ENCODE measurements around the gene DPP6. TPM values are rescaled to one million over a fixed set of nuclear protein-coding genes. Genes with fewer than 3 reads are reported as not detected.

Gene DPP6
- total RNA-seq, 1 experiment from 2014 or later: not detected

DNA sequence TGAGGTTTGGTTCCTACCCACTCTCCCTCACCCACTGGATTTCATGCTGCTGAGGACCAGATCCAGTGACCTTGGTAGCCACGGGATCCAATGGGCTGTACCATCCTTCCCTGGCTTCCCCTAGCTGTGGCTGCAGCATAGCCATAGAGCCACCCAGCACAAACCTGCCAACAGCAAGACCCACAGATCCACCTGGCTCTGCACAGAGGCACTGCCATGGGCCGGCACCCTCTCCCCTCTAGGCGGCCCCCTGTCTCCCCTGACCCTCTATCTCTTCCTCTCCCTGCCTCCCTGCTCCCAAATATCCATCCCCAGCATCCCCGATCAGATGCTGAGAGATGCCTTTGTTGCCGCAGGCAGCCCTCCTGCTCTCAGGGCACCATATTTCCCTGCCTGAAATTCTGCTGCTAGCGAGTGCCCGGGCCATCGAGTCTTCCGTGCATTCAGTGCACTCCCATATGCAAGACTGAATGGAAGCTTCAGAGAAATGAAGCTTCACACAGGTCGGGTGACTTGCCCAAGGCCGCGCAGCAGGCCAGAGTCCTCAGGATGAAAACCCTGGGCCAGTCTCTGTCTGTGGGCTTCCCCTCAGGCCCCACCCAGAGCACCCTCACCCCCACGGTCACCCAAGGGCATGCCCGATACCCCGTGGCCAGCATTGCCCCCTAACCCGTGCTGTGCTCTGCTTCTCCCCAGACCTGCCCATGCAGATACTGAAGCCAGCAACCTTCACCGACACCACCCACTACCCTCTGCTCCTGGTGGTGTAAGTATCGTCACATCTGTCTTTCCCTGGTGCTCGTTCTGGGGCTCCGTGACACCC is 819.9 kb downstream of the DPP6 start:
- ATAC-seq (no peak), DNase-seq (ENCODE audit: low spot score) (no peak)
- Mint-ChIP-seq H3K36me3 (peaks cover 80% of the 10 kb centered on the region), H3K9me3 (peaks cover 77% of the 10 kb centered on the region), H3K4me1 (no peaks in the 10 kb centered on the region), H3K27me3 (ENCODE audit: low read depth) (peaks cover 29% of the 10 kb centered on the region), H3K27ac (no peak overlapping the region), H3K4me3 (no peak overlapping the region)
- ChIA-PET POLR2A (no interaction called here), CTCF (no interaction called here)
- no peak for TF ChIP-seq AFF4 (CRISPR knock-in tag; IDR thresholded peaks at IDR 0.05; ENCODE audit: borderline replicate concordance)
- TF ChIP-seq ZMAT4 (CRISPR knock-in tag; IDR thresholded peaks at IDR 0.05): no peak
- TF ChIP-seq, protein P1, sequence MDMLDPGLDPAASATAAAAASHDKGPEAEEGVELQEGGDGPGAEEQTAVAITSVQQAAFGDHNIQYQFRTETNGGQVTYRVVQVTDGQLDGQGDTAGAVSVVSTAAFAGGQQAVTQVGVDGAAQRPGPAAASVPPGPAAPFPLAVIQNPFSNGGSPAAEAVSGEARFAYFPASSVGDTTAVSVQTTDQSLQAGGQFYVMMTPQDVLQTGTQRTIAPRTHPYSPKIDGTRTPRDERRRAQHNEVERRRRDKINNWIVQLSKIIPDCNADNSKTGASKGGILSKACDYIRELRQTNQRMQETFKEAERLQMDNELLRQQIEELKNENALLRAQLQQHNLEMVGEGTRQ (CRISPR knock-in tag; IDR thresholded peaks at IDR 0.05): no peak

DNA sequence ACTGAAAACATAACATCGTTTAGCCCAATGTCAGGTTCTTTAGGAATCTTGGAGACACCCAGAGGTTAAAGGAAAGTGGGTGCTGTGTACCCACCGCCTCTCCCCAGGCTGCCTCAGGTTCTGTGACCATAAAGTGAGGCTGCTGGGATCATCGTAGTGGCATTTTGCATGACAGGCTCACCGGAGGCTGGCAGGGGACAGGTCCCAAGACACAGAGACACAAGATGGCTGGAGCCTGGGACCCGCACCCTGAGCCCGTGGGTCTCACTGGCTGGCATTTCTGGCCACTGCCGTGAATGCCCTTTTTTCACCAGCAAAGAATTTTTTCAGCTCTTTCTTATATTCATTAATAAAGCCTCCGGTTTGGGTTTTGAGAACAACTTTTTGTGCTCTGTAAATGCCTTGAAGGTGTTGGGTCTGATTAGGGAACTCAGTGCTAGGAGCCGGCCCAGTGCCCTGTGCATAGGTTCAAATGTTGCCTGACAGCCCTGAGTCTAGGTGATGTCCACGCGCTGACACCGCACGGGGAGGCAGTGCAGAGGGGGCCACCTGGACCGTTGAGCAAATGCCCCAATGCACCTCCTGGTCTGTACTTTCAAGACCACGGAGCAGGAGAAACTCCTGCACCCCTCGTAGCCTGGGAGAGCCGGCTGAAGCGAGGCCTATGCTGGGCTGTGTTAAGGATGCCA is 820.8 kb downstream of the DPP6 start:
- TF ChIP-seq, protein P2, sequence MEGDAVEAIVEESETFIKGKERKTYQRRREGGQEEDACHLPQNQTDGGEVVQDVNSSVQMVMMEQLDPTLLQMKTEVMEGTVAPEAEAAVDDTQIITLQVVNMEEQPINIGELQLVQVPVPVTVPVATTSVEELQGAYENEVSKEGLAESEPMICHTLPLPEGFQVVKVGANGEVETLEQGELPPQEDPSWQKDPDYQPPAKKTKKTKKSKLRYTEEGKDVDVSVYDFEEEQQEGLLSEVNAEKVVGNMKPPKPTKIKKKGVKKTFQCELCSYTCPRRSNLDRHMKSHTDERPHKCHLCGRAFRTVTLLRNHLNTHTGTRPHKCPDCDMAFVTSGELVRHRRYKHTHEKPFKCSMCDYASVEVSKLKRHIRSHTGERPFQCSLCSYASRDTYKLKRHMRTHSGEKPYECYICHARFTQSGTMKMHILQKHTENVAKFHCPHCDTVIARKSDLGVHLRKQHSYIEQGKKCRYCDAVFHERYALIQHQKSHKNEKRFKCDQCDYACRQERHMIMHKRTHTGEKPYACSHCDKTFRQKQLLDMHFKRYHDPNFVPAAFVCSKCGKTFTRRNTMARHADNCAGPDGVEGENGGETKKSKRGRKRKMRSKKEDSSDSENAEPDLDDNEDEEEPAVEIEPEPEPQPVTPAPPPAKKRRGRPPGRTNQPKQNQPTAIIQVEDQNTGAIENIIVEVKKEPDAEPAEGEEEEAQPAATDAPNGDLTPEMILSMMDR (IDR thresholded peaks at IDR 0.05): no peak
- no peak for TF ChIP-seq CREM (CRISPR knock-in tag; IDR thresholded peaks at IDR 0.05)
- TF ChIP-seq, protein P3, sequence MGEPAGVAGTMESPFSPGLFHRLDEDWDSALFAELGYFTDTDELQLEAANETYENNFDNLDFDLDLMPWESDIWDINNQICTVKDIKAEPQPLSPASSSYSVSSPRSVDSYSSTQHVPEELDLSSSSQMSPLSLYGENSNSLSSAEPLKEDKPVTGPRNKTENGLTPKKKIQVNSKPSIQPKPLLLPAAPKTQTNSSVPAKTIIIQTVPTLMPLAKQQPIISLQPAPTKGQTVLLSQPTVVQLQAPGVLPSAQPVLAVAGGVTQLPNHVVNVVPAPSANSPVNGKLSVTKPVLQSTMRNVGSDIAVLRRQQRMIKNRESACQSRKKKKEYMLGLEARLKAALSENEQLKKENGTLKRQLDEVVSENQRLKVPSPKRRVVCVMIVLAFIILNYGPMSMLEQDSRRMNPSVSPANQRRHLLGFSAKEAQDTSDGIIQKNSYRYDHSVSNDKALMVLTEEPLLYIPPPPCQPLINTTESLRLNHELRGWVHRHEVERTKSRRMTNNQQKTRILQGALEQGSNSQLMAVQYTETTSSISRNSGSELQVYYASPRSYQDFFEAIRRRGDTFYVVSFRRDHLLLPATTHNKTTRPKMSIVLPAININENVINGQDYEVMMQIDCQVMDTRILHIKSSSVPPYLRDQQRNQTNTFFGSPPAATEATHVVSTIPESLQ (CRISPR knock-in tag; IDR thresholded peaks at IDR 0.05): no peak
- no peak for TF ChIP-seq ELF4 (CRISPR knock-in tag; IDR thresholded peaks at IDR 0.05; ENCODE audit: low read depth)
- no peak for TF ChIP-seq NFATC4 (CRISPR knock-in tag; IDR thresholded peaks at IDR 0.05)
- TF ChIP-seq, protein P4, sequence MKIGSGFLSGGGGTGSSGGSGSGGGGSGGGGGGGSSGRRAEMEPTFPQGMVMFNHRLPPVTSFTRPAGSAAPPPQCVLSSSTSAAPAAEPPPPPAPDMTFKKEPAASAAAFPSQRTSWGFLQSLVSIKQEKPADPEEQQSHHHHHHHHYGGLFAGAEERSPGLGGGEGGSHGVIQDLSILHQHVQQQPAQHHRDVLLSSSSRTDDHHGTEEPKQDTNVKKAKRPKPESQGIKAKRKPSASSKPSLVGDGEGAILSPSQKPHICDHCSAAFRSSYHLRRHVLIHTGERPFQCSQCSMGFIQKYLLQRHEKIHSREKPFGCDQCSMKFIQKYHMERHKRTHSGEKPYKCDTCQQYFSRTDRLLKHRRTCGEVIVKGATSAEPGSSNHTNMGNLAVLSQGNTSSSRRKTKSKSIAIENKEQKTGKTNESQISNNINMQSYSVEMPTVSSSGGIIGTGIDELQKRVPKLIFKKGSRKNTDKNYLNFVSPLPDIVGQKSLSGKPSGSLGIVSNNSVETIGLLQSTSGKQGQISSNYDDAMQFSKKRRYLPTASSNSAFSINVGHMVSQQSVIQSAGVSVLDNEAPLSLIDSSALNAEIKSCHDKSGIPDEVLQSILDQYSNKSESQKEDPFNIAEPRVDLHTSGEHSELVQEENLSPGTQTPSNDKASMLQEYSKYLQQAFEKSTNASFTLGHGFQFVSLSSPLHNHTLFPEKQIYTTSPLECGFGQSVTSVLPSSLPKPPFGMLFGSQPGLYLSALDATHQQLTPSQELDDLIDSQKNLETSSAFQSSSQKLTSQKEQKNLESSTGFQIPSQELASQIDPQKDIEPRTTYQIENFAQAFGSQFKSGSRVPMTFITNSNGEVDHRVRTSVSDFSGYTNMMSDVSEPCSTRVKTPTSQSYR (CRISPR knock-in tag; IDR thresholded peaks at IDR 0.05): no peak
- no peak for TF ChIP-seq MLX (CRISPR knock-in tag; IDR thresholded peaks at IDR 0.05)
- TF ChIP-seq, protein P5, sequence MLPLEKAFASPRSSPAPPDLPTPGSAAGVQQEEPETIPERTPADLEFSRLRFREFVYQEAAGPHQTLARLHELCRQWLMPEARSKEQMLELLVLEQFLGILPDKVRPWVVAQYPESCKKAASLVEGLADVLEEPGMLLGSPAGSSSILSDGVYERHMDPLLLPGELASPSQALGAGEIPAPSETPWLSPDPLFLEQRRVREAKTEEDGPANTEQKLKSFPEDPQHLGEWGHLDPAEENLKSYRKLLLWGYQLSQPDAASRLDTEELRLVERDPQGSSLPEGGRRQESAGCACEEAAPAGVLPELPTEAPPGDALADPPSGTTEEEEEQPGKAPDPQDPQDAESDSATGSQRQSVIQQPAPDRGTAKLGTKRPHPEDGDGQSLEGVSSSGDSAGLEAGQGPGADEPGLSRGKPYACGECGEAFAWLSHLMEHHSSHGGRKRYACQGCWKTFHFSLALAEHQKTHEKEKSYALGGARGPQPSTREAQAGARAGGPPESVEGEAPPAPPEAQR (CRISPR knock-in tag; IDR thresholded peaks at IDR 0.05): no peak
- TF ChIP-seq NR3C1 (CRISPR knock-in tag; conservative IDR thresholded peaks at IDR 0.05; ENCODE audit: low read depth): no peak
- TF ChIP-seq MYBL2 (CRISPR knock-in tag; IDR thresholded peaks at IDR 0.05): no peak
- CTCF ChIA-PET: no interaction called here
- H3K27ac Mint-ChIP-seq: no peak overlapping the region
- H3K4me1 Mint-ChIP-seq: no peaks in the 10 kb centered on the region
- POLR2A ChIA-PET: no interaction called here
- DNase-seq (ENCODE audit: low spot score) (no peak), ATAC-seq (no peak)
- H3K27me3 Mint-ChIP-seq (ENCODE audit: low read depth): peaks cover 27% of the 10 kb centered on the region
- H3K9me3 Mint-ChIP-seq: peaks cover 74% of the 10 kb centered on the region
- no peak overlapping the region for H3K4me3 Mint-ChIP-seq
- H3K36me3 Mint-ChIP-seq: peaks cover 78% of the 10 kb centered on the region
